Progenitor cell of endocrine pancreas (in vitro differentiated cells): ENCODE data around the gene ROR1. TPM values are rescaled to one million over a fixed set of nuclear protein-coding genes. Genes with fewer than 3 reads are reported as not detected.

ENCODE experiments used
- DNase-seq: peaks from one replicate; pipeline ENCODE4 v3.0.0; 2021; ENCODE audit warnings: low spot score; ENCODE audit not compliant: unreplicated experiment
- H3K27ac Mint-ChIP-seq: 2 replicates; pipeline ENCODE4 v1.8.0; 2021; ENCODE audit warnings: mild to moderate bottlenecking, moderate library complexity, mixed read lengths
- H3K27me3 Mint-ChIP-seq: 2 replicates; pipeline ENCODE4 v1.8.0; 2021; ENCODE audit warnings: mixed read lengths
- H3K36me3 Mint-ChIP-seq: 2 replicates; pipeline ENCODE4 v1.8.0; 2022; ENCODE audit warnings: mixed read lengths; ENCODE audit not compliant: insufficient read depth
- H3K4me1 Mint-ChIP-seq: 2 replicates; pipeline ENCODE4 v1.8.0; 2021; ENCODE audit warnings: low read depth, mixed read lengths
- H3K4me3 Mint-ChIP-seq: 2 replicates; pipeline ENCODE4 v1.8.0; 2021; ENCODE audit warnings: low read depth, mild to moderate bottlenecking, moderate library complexity, mixed read lengths
- H3K9me3 Mint-ChIP-seq: 2 replicates; pipeline ENCODE4 v1.8.0; 2021; ENCODE audit warnings: low read depth, mixed read lengths
- CTCF ChIP-seq: fragments of 200-600 bp; sonication (generic); IDR thresholded peaks from one replicate; pipeline ENCODE4 v1.5.0; 2021; ENCODE audit warnings: antibody characterized with exemption, mild to moderate bottlenecking; ENCODE audit not compliant: unreplicated experiment
- total RNA-seq: library from RNA; stranded (reverse); gene quantifications from 2 replicates; pipeline ENCODE4 v1.2.1, GENCODE V29; 2021

ROR1 gene
- total RNA-seq, 1 donor from 2014 or later = 63.8 TPM

GRCh38 chr1:64176659-64177058 is 402.8 kb downstream of the ROR1 start:
- H3K9me3 Mint-ChIP-seq = no peaks in the 10 kb centered on the region
- no peaks in the 10 kb centered on the region for H3K27me3 Mint-ChIP-seq
- no peak overlapping the region for H3K4me3 Mint-ChIP-seq
- peaks cover 6% of the 10 kb centered on the region for H3K4me1 Mint-ChIP-seq
- DNase-seq = no peak
- peaks cover 38% of the 10 kb centered on the region for H3K36me3 Mint-ChIP-seq
- peak overlapping the region; percentile 33 for H3K27ac Mint-ChIP-seq
- no peak for TF ChIP-seq CTCF

- no peak for DNase-seq
- H3K27ac Mint-ChIP-seq = no peak overlapping the region
- H3K27me3 Mint-ChIP-seq = no peaks in the 10 kb centered on the region
- H3K4me1 Mint-ChIP-seq = no peaks in the 10 kb centered on the region
- no peaks in the 10 kb centered on the region for H3K9me3 Mint-ChIP-seq
- H3K36me3 Mint-ChIP-seq = peaks cover 36% of the 10 kb centered on the region
- no peak overlapping the region for H3K4me3 Mint-ChIP-seq
- no peak for TF ChIP-seq CTCF
Measured at GRCh38 chr1:64179588-64179987, 405.8 kb downstream of the ROR1 start.

GRCh38 chr1:64182207-64182606 is 408.4 kb downstream of the ROR1 start:
- Mint-ChIP-seq H3K27me3 (no peaks in the 10 kb centered on the region), H3K4me3 (no peak overlapping the region), H3K9me3 (no peaks in the 10 kb centered on the region), H3K27ac (peak overlapping the region; percentile 9), H3K4me1 (no peaks in the 10 kb centered on the region), H3K36me3 (peaks cover 22% of the 10 kb centered on the region)
- no peak for DNase-seq
- TF ChIP-seq CTCF = no peak

GRCh38 chr1:64183395-64184002 is 409.7 kb downstream of the ROR1 start:
- Mint-ChIP-seq H3K9me3 (no peaks in the 10 kb centered on the region), H3K4me3 (no peak overlapping the region), H3K27ac (no peak overlapping the region), H3K36me3 (peaks cover 12% of the 10 kb centered on the region), H3K27me3 (no peaks in the 10 kb centered on the region), H3K4me1 (no peaks in the 10 kb centered on the region)
- no peak for DNase-seq
- TF ChIP-seq CTCF = no peak

- Mint-ChIP-seq H3K27ac (no peak overlapping the region), H3K4me1 (no peaks in the 10 kb centered on the region), H3K36me3 (peaks cover 7% of the 10 kb centered on the region), H3K27me3 (no peaks in the 10 kb centered on the region), H3K9me3 (no peaks in the 10 kb centered on the region), H3K4me3 (no peak overlapping the region)
- no peak for TF ChIP-seq CTCF
- no peak for DNase-seq
Measured at GRCh38 chr1:64184003-64184440, 410.2 kb downstream of the ROR1 start.
